ENCODE results near the gene SLC25A21.

DNA sequence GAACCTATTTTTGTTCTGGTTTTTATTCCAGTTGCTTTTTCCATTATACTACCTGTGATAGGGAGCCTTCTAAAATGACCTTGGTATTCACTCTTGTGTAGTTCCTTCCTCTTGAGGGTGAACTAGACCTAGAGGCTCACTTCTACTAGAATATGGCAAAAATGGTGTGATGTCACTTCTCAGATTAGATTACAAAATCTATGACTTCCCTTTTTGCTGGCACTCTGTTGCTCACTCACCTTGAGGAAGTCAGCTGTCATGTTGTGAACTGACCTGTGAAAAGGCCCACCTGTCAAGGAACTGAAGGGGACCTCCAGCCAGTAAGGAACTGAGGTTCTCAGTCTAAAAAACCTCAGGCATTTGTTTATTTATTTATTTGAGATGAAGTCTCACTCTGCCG is 31.0 kb upstream of the SLC25A21 start:
- no peak for TF ChIP-seq CTCF (IDR thresholded peaks at IDR 0.05)
- TF ChIP-seq EP300 (IDR thresholded peaks at IDR 0.05) = no peak
- no peak for TF ChIP-seq POLR2AphosphoS5 (IDR thresholded peaks at IDR 0.05)
- no peak for TF ChIP-seq POLR2A (IDR thresholded peaks at IDR 0.05; ENCODE audit: low read depth)
